Activated CD8-positive, alpha-beta memory T cell treated with anti-CD3 and anti-CD28 coated beads, Interleukin-2, amount 50 U/mL, for 1 hour (primary cell): ENCODE results near the gene DHX35.

Experiments
- DNase-seq: peaks from one replicate; pipeline ENCODE4 v3.0.0-alpha.2; 2020; ENCODE audit errors: extremely low read depth

The DHX35 gene

GRCh38 chr20:39021748-39022147, 59.6 kb downstream of the DHX35 start:
- DNase-seq = no peak

GRCh38 chr20:39025883-39026282, 63.7 kb downstream of the DHX35 start:
- DNase-seq = no peak

DNA sequence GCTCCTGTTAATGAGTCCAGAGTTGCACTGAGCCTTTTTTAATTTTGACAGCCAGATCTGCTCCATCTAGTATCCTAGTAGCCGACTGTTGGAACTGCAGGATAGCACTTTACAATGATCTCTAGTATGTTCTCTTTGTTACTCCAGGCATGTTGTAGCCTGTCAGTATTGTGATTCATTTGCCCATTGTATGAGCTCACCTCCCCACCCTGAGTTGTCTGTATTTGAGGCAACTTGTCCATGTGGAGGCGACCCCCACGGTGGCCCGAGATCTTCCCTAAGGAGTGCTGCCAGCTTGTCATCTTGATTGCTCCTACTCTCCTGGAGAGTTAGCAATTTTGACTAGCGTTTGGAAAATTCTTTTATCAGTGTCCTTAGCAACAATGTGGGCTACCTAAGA, 67.2 kb downstream of the DHX35 start:
- DNase-seq = no peak

DNA sequence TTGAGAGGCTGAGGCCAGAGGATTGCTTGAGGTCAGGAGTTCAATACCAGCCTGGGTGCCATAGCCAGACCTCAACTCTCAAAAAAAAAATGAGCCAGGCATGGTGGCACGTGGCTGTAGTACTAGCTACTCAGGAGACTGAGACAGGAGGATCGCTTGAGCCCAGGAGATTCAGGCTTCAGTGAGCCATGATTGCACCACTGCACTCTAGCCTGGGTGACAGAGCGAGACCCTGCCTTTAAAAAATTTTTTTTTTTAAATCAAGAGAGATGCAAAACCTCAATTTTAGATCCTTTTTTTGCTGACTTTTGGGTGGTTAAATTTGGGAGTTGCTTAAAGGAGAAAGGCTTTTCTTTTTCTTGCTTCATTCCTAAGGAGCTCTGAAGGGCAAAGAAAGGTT, 70.9 kb downstream of the DHX35 start:
- no peak for DNase-seq

DNA sequence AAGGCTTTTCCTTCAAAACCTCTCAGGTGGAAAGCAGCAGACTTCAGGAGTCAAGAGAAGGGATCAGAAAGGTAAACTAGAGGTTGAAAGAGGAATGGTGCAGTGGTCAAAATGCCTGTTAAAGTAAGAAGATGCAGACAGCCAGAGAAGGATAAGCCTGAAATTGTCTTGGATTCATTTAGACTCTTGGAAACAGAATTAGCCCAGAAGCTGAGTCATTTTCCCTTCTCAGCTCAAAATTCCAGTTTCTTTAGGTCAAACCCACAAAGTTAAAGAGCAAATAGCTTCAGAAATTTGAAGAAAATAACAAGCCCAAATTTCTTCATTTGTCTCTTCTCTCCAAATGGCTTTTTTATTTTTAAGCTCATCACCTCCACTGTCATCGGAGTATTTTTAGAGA, 73.9 kb downstream of the DHX35 start:
- no peak for DNase-seq

DNA sequence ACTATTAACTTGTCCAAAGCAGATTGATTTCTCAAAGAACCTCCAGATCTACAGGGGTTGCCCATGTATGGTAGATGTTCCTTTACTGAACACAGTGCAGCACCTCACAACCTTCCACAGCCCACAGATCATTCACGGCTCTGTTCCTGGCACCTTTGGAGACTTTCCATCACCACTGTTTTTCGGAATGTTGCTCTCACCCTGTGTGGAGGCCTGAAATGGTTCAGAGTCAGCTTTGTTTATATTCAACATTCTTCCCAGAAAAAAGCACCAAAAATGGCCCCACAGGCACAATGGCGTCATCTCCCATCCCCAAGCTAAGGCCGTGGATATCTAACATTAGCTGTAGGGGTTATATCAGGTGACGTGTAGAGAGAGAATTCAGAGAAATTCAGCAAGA, 74.7 kb downstream of the DHX35 start:
- no peak for DNase-seq

- no peak for DNase-seq
Observed at GRCh38 chr20:39038047-39038446, 75.9 kb downstream of the DHX35 start.

GRCh38 chr20:39038495-39038894, 76.4 kb downstream of the DHX35 start:
- no peak for DNase-seq

GRCh38 chr20:39039261-39039660, 77.1 kb downstream of the DHX35 start:
- no peak for DNase-seq

DNA sequence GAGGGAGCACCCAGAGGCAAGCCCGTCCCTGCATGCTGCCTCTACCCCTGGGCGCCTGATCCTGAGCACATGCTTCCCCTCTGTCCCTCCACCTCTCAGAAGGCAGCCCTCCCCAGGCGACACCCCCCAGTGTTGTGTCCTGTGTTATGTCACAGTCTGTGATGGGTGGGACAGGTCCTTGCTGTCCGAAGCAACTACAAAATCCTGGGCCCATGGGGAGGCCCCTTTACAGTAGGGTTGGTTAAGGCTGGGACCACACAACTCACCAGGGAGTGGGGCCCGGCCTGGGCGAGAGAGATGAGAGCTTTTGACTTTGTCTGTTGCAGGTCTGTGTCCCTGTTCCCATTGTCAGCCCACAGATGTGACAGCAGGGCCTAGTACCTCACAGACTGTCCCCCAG, 78.0 kb downstream of the DHX35 start:
- no peak for DNase-seq

GRCh38 chr20:39041067-39041466, 78.9 kb downstream of the DHX35 start:
- no peak for DNase-seq

GRCh38 chr20:39042279-39043150, 80.4 kb downstream of the DHX35 start:
- no peak for DNase-seq

DNA sequence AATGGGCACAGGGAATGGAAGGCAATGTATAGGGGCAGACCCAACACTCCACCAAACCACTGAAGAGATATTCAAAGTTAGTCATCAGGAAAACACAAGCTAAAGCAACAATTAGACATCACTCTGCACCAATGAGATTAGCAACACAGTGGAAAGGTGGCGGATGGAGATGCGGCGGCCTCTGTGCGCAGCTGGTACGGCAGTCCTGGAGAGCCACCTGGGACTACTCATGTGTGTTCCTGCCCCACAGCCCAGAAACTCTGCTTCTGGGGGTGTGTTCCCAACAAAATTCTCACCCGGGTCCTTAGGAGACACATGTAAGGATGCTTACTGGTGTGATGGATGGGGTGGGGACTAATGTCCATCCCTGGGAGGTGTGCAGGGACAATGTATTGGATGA, 82.4 kb downstream of the DHX35 start:
- DNase-seq = no peak

- no peak for DNase-seq
Observed at GRCh38 chr20:39045676-39046075, 83.5 kb downstream of the DHX35 start.

GRCh38 chr20:39047417-39047985, 85.4 kb downstream of the DHX35 start:
- DNase-seq = no peak

DNA sequence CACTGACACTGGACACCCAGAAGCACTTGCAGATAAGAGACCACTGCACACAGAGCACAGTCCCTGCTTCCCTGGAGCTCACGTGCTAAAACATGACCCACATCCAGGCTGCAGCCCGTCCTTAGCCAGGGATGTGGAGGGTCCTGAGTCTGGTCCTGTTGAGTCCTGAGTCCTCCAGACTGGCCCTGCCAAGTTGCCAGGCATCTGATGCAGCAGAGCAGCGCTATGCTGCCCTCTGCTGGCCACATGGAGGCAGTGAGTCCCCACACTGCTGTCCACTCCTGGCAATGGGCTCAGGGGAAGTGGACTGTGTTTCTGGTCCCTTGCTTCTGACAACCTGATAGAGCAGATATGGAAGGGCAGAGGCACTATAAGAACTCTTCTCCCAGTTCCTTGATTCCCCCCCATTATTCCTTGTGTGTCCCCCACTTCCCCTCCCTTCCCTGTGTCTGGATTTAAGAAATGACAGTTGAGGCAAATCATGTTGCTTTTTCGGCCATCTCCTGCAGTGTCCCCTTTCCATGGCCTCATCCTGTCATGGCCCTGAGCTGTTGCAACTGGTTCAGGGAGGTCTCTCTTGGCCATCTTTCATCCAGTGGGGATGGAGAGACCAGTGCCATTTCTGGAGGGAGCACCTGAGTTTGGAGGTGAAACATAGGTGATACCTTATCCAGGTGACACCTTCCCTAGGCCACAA, 86.0 kb downstream of the DHX35 start:
- no peak for DNase-seq

GRCh38 chr20:39049148-39049547, 87.0 kb downstream of the DHX35 start:
- DNase-seq = no peak

GRCh38 chr20:39049684-39050554, 87.8 kb downstream of the DHX35 start:
- peak; percentile 16 for DNase-seq

DNA sequence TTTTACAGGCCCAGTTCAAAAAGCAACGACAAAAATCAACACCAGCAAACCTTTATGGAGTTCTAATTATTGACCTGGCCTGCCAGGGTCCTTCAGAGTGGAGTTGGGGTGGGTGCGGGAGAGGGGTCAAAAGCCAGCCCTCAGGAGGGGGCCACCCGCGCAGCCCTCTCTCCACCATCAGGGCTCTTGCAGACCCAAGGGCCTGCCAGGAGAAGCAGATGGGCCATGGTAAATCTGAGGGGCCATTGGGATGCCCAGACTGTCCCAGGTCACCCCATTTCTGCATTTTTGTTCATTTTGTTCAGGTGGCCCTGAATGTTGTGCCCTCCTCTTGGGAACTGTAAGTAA, 88.4 kb downstream of the DHX35 start:
- DNase-seq = no peak

DNA sequence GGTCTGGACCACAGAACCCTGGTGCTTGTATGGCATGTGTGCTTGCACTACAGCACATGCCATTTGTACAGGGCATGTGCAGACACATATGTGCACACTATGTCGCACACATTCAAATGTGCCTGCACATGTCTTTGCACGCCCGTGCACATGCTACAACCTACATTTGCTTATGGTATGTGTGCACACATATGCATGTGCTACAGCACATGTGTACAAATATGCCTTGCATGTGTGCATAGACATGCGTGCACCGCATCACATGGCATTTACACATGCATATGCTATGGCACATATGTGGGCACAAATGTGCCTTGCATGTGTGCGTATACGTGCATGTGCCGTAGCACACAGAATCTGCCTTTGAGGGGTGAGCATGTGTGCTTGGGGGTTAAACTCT, 90.5 kb downstream of the DHX35 start:
- DNase-seq = no peak

- DNase-seq = no peak
Observed at GRCh38 chr20:39057143-39057542, 95.0 kb downstream of the DHX35 start.

DNA sequence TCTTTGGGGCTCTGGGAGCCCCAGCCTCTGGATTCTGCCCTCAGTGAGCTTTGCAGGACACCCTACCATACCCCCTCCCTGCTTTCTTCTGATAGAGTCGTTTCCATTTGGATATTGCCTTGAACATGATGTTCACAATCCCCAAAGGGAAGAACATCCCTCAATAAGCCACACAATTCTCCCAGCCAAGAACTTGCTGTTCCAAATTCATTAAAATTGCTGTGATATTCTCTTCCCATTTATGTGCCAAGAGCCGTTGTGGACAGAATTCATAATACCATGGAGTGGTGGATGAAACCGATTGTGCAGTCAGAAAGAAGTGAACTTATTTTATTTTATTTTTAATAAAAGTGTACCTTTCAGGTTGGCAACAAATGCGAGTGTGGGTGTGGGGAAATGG, 95.8 kb downstream of the DHX35 start:
- DNase-seq = no peak
